Raji (cell line): ENCODE results near the gene GBA3.

Source experiments
- POLR2A ChIP-seq: IDR thresholded peaks from 2 replicates; pipeline ENCODE4 v1.6.1; 2011; ENCODE audit warnings: low read depth, low read length, control low read depth; ENCODE audit not compliant: insufficient read depth

GBA3 gene

GRCh38 chr4:22678940-22679854 lies 13.5 kb upstream of the GBA3 start:
- no peak for TF ChIP-seq POLR2A

- TF ChIP-seq POLR2A: no peak
Measured at GRCh38 chr4:22680065-22680642, 12.6 kb upstream of the GBA3 start.

GRCh38 chr4:22683726-22684125 lies 9.0 kb upstream of the GBA3 start:
- TF ChIP-seq POLR2A: no peak

GRCh38 chr4:22686141-22686540 lies 6.6 kb upstream of the GBA3 start:
- TF ChIP-seq POLR2A: no peak

GRCh38 chr4:22688236-22688635 lies 4.5 kb upstream of the GBA3 start:
- no peak for TF ChIP-seq POLR2A

GRCh38 chr4:22689428-22689827 lies 3.3 kb upstream of the GBA3 start:
- TF ChIP-seq POLR2A: no peak

- no peak for TF ChIP-seq POLR2A
Measured at GRCh38 chr4:22695029-22695428, 2.3 kb downstream of the GBA3 start.

GRCh38 chr4:22695917-22696316 lies 3.2 kb downstream of the GBA3 start:
- TF ChIP-seq POLR2A: no peak

GRCh38 chr4:22703912-22704311 lies 11.2 kb downstream of the GBA3 start:
- no peak for TF ChIP-seq POLR2A

GRCh38 chr4:22707390-22707789 lies 14.7 kb downstream of the GBA3 start:
- no peak for TF ChIP-seq POLR2A

GRCh38 chr4:22708961-22709360 lies 16.2 kb downstream of the GBA3 start:
- TF ChIP-seq POLR2A: no peak

- no peak for TF ChIP-seq POLR2A
Measured at GRCh38 chr4:22712105-22712504, 19.4 kb downstream of the GBA3 start.

GRCh38 chr4:22712529-22712928 lies 19.8 kb downstream of the GBA3 start:
- no peak for TF ChIP-seq POLR2A

GRCh38 chr4:22713841-22714240 lies 21.1 kb downstream of the GBA3 start:
- TF ChIP-seq POLR2A: no peak

- no peak for TF ChIP-seq POLR2A
Measured at GRCh38 chr4:22719218-22719617, 26.5 kb downstream of the GBA3 start.

- TF ChIP-seq POLR2A: no peak
Measured at GRCh38 chr4:22720091-22720490, 27.4 kb downstream of the GBA3 start.
